Measurements from ENCODE around the gene CHD5. TPM values are rescaled to one million over a fixed set of nuclear protein-coding genes. Genes with fewer than 3 reads are reported as not detected.

The CHD5 gene
- polyA plus RNA-seq, 3 donors = 0.07 TPM; not detected in 2

GRCh38 chr1:6121651-6122370 lies 58.3 kb downstream of the CHD5 start:
- H4K20me1 ChIP-seq (ENCODE audit: insufficient read depth, low read length) = no peaks in the 10 kb centered on the region
- H3K9me3 ChIP-seq (replicated peaks in 1 of 2; ENCODE audit: control insufficient read depth in 1 of 2, insufficient read depth in 1 of 2, low read length in 2 of 2) = no peaks in the 10 kb centered on the region
- H3K4me3 Mint-ChIP-seq = no peak overlapping the region
- H3K79me2 ChIP-seq (ENCODE audit: insufficient read depth, low read length) = no peaks in the 10 kb centered on the region
- intact Hi-C loops (cut with micrococcal nuclease) = no loop called here
- no peak overlapping the region for H3K27ac ChIP-seq (ENCODE audit: low read depth in 1 of 2, low read length in 2 of 2)
- H3K9me3 Mint-ChIP-seq = peaks cover 0 to 10% (median 4%) of the 10 kb centered on the region in 7 donors
- peaks cover 13% of the 10 kb centered on the region for H3K4me1 Mint-ChIP-seq
- H2AFZ ChIP-seq (ENCODE audit: insufficient read depth, low read depth, low read length, poor library complexity, severe bottlenecking) = no peak overlapping the region
- H3K9ac ChIP-seq (ENCODE audit: insufficient read depth, low read length, poor library complexity, severe bottlenecking) = no peak overlapping the region
- DNase-seq = no peak
- no peak overlapping the region for H3K4me3 ChIP-seq (replicated peaks in 1 of 3; ENCODE audit: low read depth in 2 of 3, low read length in 3 of 3)
- 96% methylated on average over 16 of the region's 17 CpGs for WGBS (ENCODE audit: insufficient coverage)
- peaks cover 7 to 13% (median 8%) of the 10 kb centered on the region in 3 donors for H3K27me3 Mint-ChIP-seq (ENCODE audit: low read depth in 3 of 3)
- no peak overlapping the region for H3K4me2 ChIP-seq (replicated peaks; ENCODE audit: extremely low read depth, low read length, poor library complexity, severe bottlenecking)
- H3K27me3 ChIP-seq (ENCODE audit: control insufficient read depth in 2 of 2, insufficient read depth in 2 of 2, low read length in 2 of 2) = no peaks in the 10 kb centered on the region
- H3K27ac Mint-ChIP-seq = no peak overlapping the region
- peaks cover 6 to 10% of the 10 kb centered on the region in 2 donors for H3K4me1 ChIP-seq (ENCODE audit: control insufficient read depth in 1 of 2, insufficient read depth in 2 of 2, low read length in 2 of 2)
- no peaks in the 10 kb centered on the region for H3K36me3 ChIP-seq (replicated peaks in 1 of 2; ENCODE audit: control insufficient read depth in 1 of 2, insufficient read depth in 2 of 2, low read length in 2 of 2)
- no peaks in the 10 kb centered on the region for H3K36me3 Mint-ChIP-seq
- no peak for TF ChIP-seq CTCF (IDR thresholded peaks at IDR 0.05)

DNA sequence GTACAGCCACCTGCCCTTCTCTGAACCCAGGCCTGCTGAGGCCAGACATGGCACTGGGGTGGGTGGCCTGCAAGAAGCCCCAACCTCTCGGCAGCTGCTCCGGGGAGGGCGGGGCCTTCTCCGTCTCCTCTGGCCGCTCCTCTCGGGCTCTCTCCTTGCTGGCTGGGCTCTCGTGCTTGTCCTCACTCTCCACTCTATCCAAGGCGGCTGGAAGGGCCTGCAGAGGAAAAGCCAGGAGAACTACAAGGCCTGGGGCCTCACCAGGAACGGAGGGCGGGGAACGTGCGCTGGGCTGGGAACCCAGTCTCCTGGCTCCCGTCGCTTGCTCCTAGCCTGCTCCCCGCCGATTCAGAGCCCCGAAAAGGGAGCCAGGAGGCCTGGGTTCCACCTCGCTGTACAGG lies 59.1 kb downstream of the CHD5 start:
- Histone ChIP-seq H2AFZ (ENCODE audit: insufficient read depth, low read depth, low read length, poor library complexity, severe bottlenecking) (no peak overlapping the region), H3K27me3 (ENCODE audit: control insufficient read depth in 2 of 2, insufficient read depth in 2 of 2, low read length in 2 of 2) (no peaks in the 10 kb centered on the region), H3K4me2 (replicated peaks; ENCODE audit: extremely low read depth, low read length, poor library complexity, severe bottlenecking) (no peak overlapping the region), H3K9ac (ENCODE audit: insufficient read depth, low read length, poor library complexity, severe bottlenecking) (no peak overlapping the region), H3K36me3 (replicated peaks in 1 of 2; ENCODE audit: control insufficient read depth in 1 of 2, insufficient read depth in 2 of 2, low read length in 2 of 2) (no peaks in the 10 kb centered on the region), H3K79me2 (ENCODE audit: insufficient read depth, low read length) (no peaks in the 10 kb centered on the region), H3K4me3 (replicated peaks in 1 of 3; ENCODE audit: low read depth in 2 of 3, low read length in 3 of 3) (no peak overlapping the region), H3K4me1 (ENCODE audit: control insufficient read depth in 1 of 2, insufficient read depth in 2 of 2, low read length in 2 of 2) (peaks cover 6 to 8% of the 10 kb centered on the region in 2 donors), H4K20me1 (ENCODE audit: insufficient read depth, low read length) (no peaks in the 10 kb centered on the region), H3K9me3 (replicated peaks in 1 of 2; ENCODE audit: control insufficient read depth in 1 of 2, insufficient read depth in 1 of 2, low read length in 2 of 2) (no peaks in the 10 kb centered on the region), H3K27ac (ENCODE audit: low read depth in 1 of 2, low read length in 2 of 2) (no peak overlapping the region)
- TF ChIP-seq CTCF (IDR thresholded peaks at IDR 0.05) = no peak
- Mint-ChIP-seq H3K9me3 (peaks cover 0 to 12% (median 7%) of the 10 kb centered on the region in 7 donors), H3K4me1 (peaks cover 12% of the 10 kb centered on the region), H3K36me3 (no peaks in the 10 kb centered on the region), H3K27ac (no peak overlapping the region), H3K27me3 (ENCODE audit: low read depth in 3 of 3) (peaks cover 3 to 10% (median 4%) of the 10 kb centered on the region in 3 donors), H3K4me3 (no peak overlapping the region)
- intact Hi-C loops (cut with micrococcal nuclease) = no loop called here
- DNase-seq = no peak
- 96% methylated on average over 17 of the region's 18 CpGs for whole genome bisulfite sequencing (ENCODE audit: insufficient coverage)

All from CD14-positive monocyte (primary cell).